Peyer's patch (tissue), 4 donors: ENCODE measurements around the gene PSMA2. TPM values are rescaled to one million over a fixed set of nuclear protein-coding genes. Genes with fewer than 3 reads are reported as not detected.

ENCODE experiments used
- DNase-seq, 3 donors: peaks; one replicate each; pipeline ENCODE4 v3.0.0-alpha.2; 2017 to 2019
- H3K27ac ChIP-seq, 4 donors: fragments of 200-600 bp; sonication (generic); one replicate each; pipeline ENCODE4 v1.5.1; 2016 to 2019
- H3K27me3 ChIP-seq, 2 donors: fragments of 200-600 bp; sonication (generic); one replicate each; pipeline ENCODE4 v1.5.1; 2019
- H3K36me3 ChIP-seq, 3 donors: fragments of 200-600 bp; sonication (generic); one replicate each; pipeline ENCODE4 v1.5.1; 2016 to 2019
- H3K4me1 ChIP-seq, 4 donors: fragments of 200-600 bp; sonication (generic); one replicate each; pipeline ENCODE4 v1.5.1; 2016 to 2019
- H3K4me3 ChIP-seq, 4 donors: fragments of 200-600 bp; sonication (generic); 1 replicate in 3 of 4; 2 replicates in 1 of 4; pipeline ENCODE4 v1.5.1; 2016 to 2019; ENCODE audit warnings: mild to moderate bottlenecking in 1 of 4
- H3K9me3 ChIP-seq, 4 donors: fragments of 200-600 bp; sonication (generic); one replicate each; pipeline ENCODE4 v1.5.1; 2016 to 2019; ENCODE audit warnings: mild to moderate bottlenecking in 1 of 4
- CTCF ChIP-seq, 6 experiments: fragments of 450-650 bp in 4 of 6; fragments of 200-600 bp in 2 of 6; sonication (generic) in 1 of 6; IDR thresholded peaks; one replicate each; pipeline ENCODE4 v1.5.1; 2017 to 2019; ENCODE audit warnings: antibody characterized with exemption in 6 of 6, mild to moderate bottlenecking in 3 of 6, moderate library complexity in 1 of 6
- POLR2A ChIP-seq, 2 donors: fragments of 450-650 bp; IDR thresholded peaks; one replicate each; pipeline ENCODE4 v1.5.1; 2017; ENCODE audit warnings: antibody characterized with exemption in 2 of 2, mild to moderate bottlenecking in 2 of 2, moderate library complexity in 2 of 2
- total RNA-seq, 4 donors: library from RNA; depleted of rRNA; stranded (reverse); fragments of >200 nt; gene quantifications; one replicate each; pipeline ENCODE4 v1.1.0, GENCODE V29; 2016

PSMA2 gene
- total RNA-seq, 4 donors from 2014 or later, result 28.1 to 66.8 (median 55.8) TPM

- Histone ChIP-seq H3K9me3 (no peaks in the 10 kb centered on the region), H3K4me1 (no peaks in the 10 kb centered on the region), H3K27ac (no peak overlapping the region), H3K27me3 (no peaks in the 10 kb centered on the region), H3K36me3 (peaks cover 0 to 45% (median 0%) of the 10 kb centered on the region in 3 donors), H3K4me3 (no peak overlapping the region)
- no peak for DNase-seq
- no peak for TF ChIP-seq POLR2A (IDR thresholded peaks at IDR 0.05)
- TF ChIP-seq CTCF (IDR thresholded peaks at IDR 0.05), result no peak
Observed at GRCh38 chr7:42939457-42940240, 7.7 kb upstream of the PSMA2 start.

GRCh38 chr7:42935861-42936260 lies 3.9 kb upstream of the PSMA2 start:
- DNase-seq, result no peak
- Histone ChIP-seq H3K27ac (no peak overlapping the region), H3K27me3 (no peaks in the 10 kb centered on the region), H3K4me1 (peaks cover 0 to 18% (median 0%) of the 10 kb centered on the region in 4 donors), H3K36me3 (peaks cover 0 to 45% (median 0%) of the 10 kb centered on the region in 3 donors), H3K9me3 (no peaks in the 10 kb centered on the region), H3K4me3 (no peak overlapping the region)
- TF ChIP-seq CTCF (IDR thresholded peaks at IDR 0.05) (no peak), POLR2A (IDR thresholded peaks at IDR 0.05) (no peak)

- Histone ChIP-seq H3K4me1 (peaks cover 0 to 34% (median 3%) of the 10 kb centered on the region in 4 donors), H3K4me3 (no peak overlapping the region), H3K27me3 (no peaks in the 10 kb centered on the region), H3K27ac (no peak overlapping the region), H3K9me3 (no peaks in the 10 kb centered on the region), H3K36me3 (peaks cover 0 to 36% (median 0%) of the 10 kb centered on the region in 3 donors)
- no peak for DNase-seq
- TF ChIP-seq CTCF (IDR thresholded peaks at IDR 0.05) (no peak), POLR2A (IDR thresholded peaks at IDR 0.05) (no peak)
Observed at GRCh38 chr7:42934291-42934690, 2.3 kb upstream of the PSMA2 start.

GRCh38 chr7:42932811-42933591 lies 1.0 kb upstream of the PSMA2 start:
- H3K9me3 ChIP-seq, result no peaks in the 10 kb centered on the region
- H3K27ac ChIP-seq, result peak overlapping the region; percentile 77 to 81 (median 80)
- DNase-seq, result no peak
- H3K4me3 ChIP-seq, result peak overlapping the region; percentile 73 to 96 (median 84)
- peaks cover 0 to 43% (median 3%) of the 10 kb centered on the region in 4 donors for H3K4me1 ChIP-seq
- TF ChIP-seq CTCF (IDR thresholded peaks at IDR 0.05), result no peak
- no peak for TF ChIP-seq POLR2A (IDR thresholded peaks at IDR 0.05)
- H3K36me3 ChIP-seq, result peaks cover 0 to 29% (median 0%) of the 10 kb centered on the region in 3 donors
- no peaks in the 10 kb centered on the region for H3K27me3 ChIP-seq

GRCh38 chr7:42931447-42931833 lies 534 bp downstream of the PSMA2 start:
- Histone ChIP-seq H3K36me3 (peaks cover 0 to 28% (median 0%) of the 10 kb centered on the region in 3 donors), H3K4me3 (peak overlapping the region; percentile 73 to 96 (median 84)), H3K27me3 (no peaks in the 10 kb centered on the region), H3K4me1 (peaks cover 0 to 49% (median 3%) of the 10 kb centered on the region in 4 donors), H3K27ac (peak overlapping the region; percentile 77 to 81 (median 80)), H3K9me3 (no peaks in the 10 kb centered on the region)
- DNase-seq, result no peak
- TF ChIP-seq POLR2A (IDR thresholded peaks at IDR 0.05) (no peak), CTCF (IDR thresholded peaks at IDR 0.05) (no peak)
